Muscle of arm (tissue), 14 donors: ENCODE results near the gene AKAP17A. TPM values are rescaled to one million over a fixed set of nuclear protein-coding genes. Genes with fewer than 3 reads are reported as not detected.
A peak's percentile ranks its signal among the peaks of the same experiment; 100 is the strongest.
"Not testable (repeated sequence)": the region's sequence is repeated elsewhere in the genome, so short reads cannot be mapped to it uniquely, and the experiment has no call there.

ENCODE experiments used
- DNase-seq: peaks from one replicate; pipeline ENCODE4 v3.0.0-alpha.2; 2013
- long read RNA-seq, 11 donors: transcript quantifications; one replicate each; lab custom pipeline, GENCODE V29; 2026
- polyA plus RNA-seq, 12 donors: library from polyadenylated mRNA; unstranded; fragments of 120-200 nt; gene quantifications; one replicate each; pipeline ENCODE4 v1.2.1, GENCODE V29; 2013; ENCODE audit not compliant: insufficient read length in 12 of 12

The AKAP17A gene
- 10 to 100 TPM in 11 of 12 donors, not detected in 1; 22.7 to 43.9 (median 25.9) TPM for polyA plus RNA-seq
- long read RNA-seq, donor 1, transcript AKAP17A-202 (4 exons, 2,187 nt), result major isoform, 6 of 21 reads
- long read RNA-seq, donor 1, transcript AKAP17A-201 (5 exons, 3,204 nt), result major isoform, 6 of 21 reads
- long read RNA-seq, donor 1, partial matches to known transcripts, result 7 of 21 reads
- long read RNA-seq, donor 1, other reads (novel, unspliced or antisense), result 0 of 21 reads
- long read RNA-seq, donor 2, partial matches to known transcripts, result 0 of 7 reads
- long read RNA-seq, donor 2, other reads (novel, unspliced or antisense), result 0 of 7 reads
- long read RNA-seq, donor 3, partial matches to known transcripts, result 0 of 3 reads
- long read RNA-seq, donor 3, other reads (novel, unspliced or antisense), result 0 of 3 reads
- long read RNA-seq, donor 4, partial matches to known transcripts, result 0 of 6 reads
- long read RNA-seq, donor 4, other reads (novel, unspliced or antisense), result 0 of 6 reads
- long read RNA-seq, donor 5, transcript AKAP17A-202 (4 exons, 2,187 nt), result major isoform, 9 of 10 reads
- long read RNA-seq, donor 5, partial matches to known transcripts, result 0 of 10 reads
- long read RNA-seq, donor 5, other reads (novel, unspliced or antisense), result 0 of 10 reads
- long read RNA-seq, donor 6, partial matches to known transcripts, result 0 of 1 reads
- long read RNA-seq, donor 6, other reads (novel, unspliced or antisense), result 0 of 1 reads
- long read RNA-seq, donor 7, partial matches to known transcripts, result 0 of 5 reads
- long read RNA-seq, donor 7, other reads (novel, unspliced or antisense), result 0 of 5 reads
- long read RNA-seq, donor 8, transcript AKAP17A-201 (5 exons, 3,204 nt), result major isoform, 6 of 7 reads
- long read RNA-seq, donor 8, partial matches to known transcripts, result 0 of 7 reads
- long read RNA-seq, donor 8, other reads (novel, unspliced or antisense), result 0 of 7 reads
- long read RNA-seq, donor 9, partial matches to known transcripts, result 0 of 2 reads
- long read RNA-seq, donor 9, other reads (novel, unspliced or antisense), result 0 of 2 reads
- long read RNA-seq, donor 10, transcript AKAP17A-202 (4 exons, 2,187 nt), result major isoform, 6 of 11 reads
- long read RNA-seq, donor 10, partial matches to known transcripts, result 0 of 11 reads
- long read RNA-seq, donor 10, other reads (novel, unspliced or antisense), result 0 of 11 reads
- long read RNA-seq, donor 11, result 0 reads

- DNase-seq, result peak; percentile 94
These were observed at the start of gene AKAP17A for GRCh38 chrX:1591102-1591862. Gene AKAP17A (plus strand): TSS chrX:1591604. CDS start chrX:1593463, 1,859 bp downstream.

- DNase-seq, result no peak
These were observed 48.2 kb upstream of the AKAP17A start for GRCh38 chrX:1542994-1543725.

- no peak for DNase-seq
These were observed 45.5 kb upstream of the AKAP17A start for GRCh38 chrX:1545776-1546408.

GRCh38 chrX:1546691-1547251 is 44.6 kb upstream of the AKAP17A start:
- no peak for DNase-seq

- no peak for DNase-seq
These were observed 39.4 kb upstream of the AKAP17A start for GRCh38 chrX:1551959-1552546.

- no peak for DNase-seq
These were observed 36.8 kb upstream of the AKAP17A start for GRCh38 chrX:1554469-1555210.

GRCh38 chrX:1555370-1555769 is 36.0 kb upstream of the AKAP17A start:
- DNase-seq, result no peak

- DNase-seq, result not testable (repeated sequence)
These were observed 34.0 kb upstream of the AKAP17A start for GRCh38 chrX:1557442-1557841.

GRCh38 chrX:1558761-1559468 is 32.5 kb upstream of the AKAP17A start:
- no peak for DNase-seq

GRCh38 chrX:1561164-1561563 is 30.2 kb upstream of the AKAP17A start:
- no peak for DNase-seq

GRCh38 chrX:1564077-1564476 is 27.3 kb upstream of the AKAP17A start:
- not testable (repeated sequence) for DNase-seq

GRCh38 chrX:1564750-1565683 is 26.4 kb upstream of the AKAP17A start:
- DNase-seq, result no peak

- DNase-seq, result not testable (repeated sequence)
These were observed 17.2 kb upstream of the AKAP17A start for GRCh38 chrX:1574181-1574580.

- no peak for DNase-seq
These were observed 15.0 kb upstream of the AKAP17A start for GRCh38 chrX:1576201-1576992.

- DNase-seq, result no peak
These were observed 13.6 kb upstream of the AKAP17A start for GRCh38 chrX:1577845-1578244.
